Stimulated activated CD4-positive, alpha-beta T cell treated with anti-CD3 and anti-CD28 coated beads, Interleukin-12 subunit alpha, Interleukin-12 subunit beta, amount 100 ng/mL, for 24 hours (primary cell): ENCODE results near the gene THBS4.
A peak's percentile ranks its signal among the peaks of the same experiment; 100 is the strongest.
"Not testable (repeated sequence)": the region's sequence is repeated elsewhere in the genome, so short reads cannot be mapped to it uniquely, and the experiment has no call there.

Source experiments
- DNase-seq, 2 experiments: peaks; one replicate each; pipeline ENCODE4 v3.0.0-alpha.2; 2020; ENCODE audit warnings: low read depth in 2 of 2

Gene THBS4

GRCh38 chr5:80076131-80077050, 41.2 kb downstream of the THBS4 start:
- no peak for DNase-seq

- no peak for DNase-seq
Observed at GRCh38 chr5:80077051-80077714, 42.0 kb downstream of the THBS4 start.

- no peak for DNase-seq
Observed at GRCh38 chr5:80078921-80079320, 43.8 kb downstream of the THBS4 start.

- DNase-seq = no peak
Observed at GRCh38 chr5:80082281-80082680, 47.1 kb downstream of the THBS4 start.

- peak; percentile 44 to 54 for DNase-seq
Observed at GRCh38 chr5:80082731-80083100, 47.6 kb downstream of the THBS4 start.

- no peak for DNase-seq
Observed at GRCh38 chr5:80083101-80083890, 48.1 kb downstream of the THBS4 start.

- no peak for DNase-seq
Observed at GRCh38 chr5:80090884-80091166, 55.7 kb downstream of the THBS4 start.

GRCh38 chr5:80091792-80092192, 56.6 kb downstream of the THBS4 start:
- DNase-seq = not testable (repeated sequence)

GRCh38 chr5:80092486-80093107, 57.4 kb downstream of the THBS4 start:
- no peak for DNase-seq

GRCh38 chr5:80093796-80094195, 58.6 kb downstream of the THBS4 start:
- DNase-seq = no peak

GRCh38 chr5:80094236-80094738, 59.1 kb downstream of the THBS4 start:
- no peak for DNase-seq

GRCh38 chr5:80097451-80097850, 62.3 kb downstream of the THBS4 start:
- DNase-seq = no peak

- DNase-seq = no peak
Observed at GRCh38 chr5:80101993-80102392, 66.8 kb downstream of the THBS4 start.

- DNase-seq = no peak
Observed at GRCh38 chr5:80103371-80103770, 68.2 kb downstream of the THBS4 start.

- no peak for DNase-seq
Observed at GRCh38 chr5:80105698-80106439, 70.7 kb downstream of the THBS4 start.

- DNase-seq = no peak
Observed at GRCh38 chr5:80106916-80107315, 71.8 kb downstream of the THBS4 start.

GRCh38 chr5:80109646-80110478, 74.7 kb downstream of the THBS4 start:
- no peak for DNase-seq

GRCh38 chr5:80111376-80111990, 76.3 kb downstream of the THBS4 start:
- DNase-seq = not testable (repeated sequence)

- no peak for DNase-seq
Observed at GRCh38 chr5:80114860-80115259, 79.7 kb downstream of the THBS4 start.

- DNase-seq = no peak
Observed at GRCh38 chr5:80116000-80116399, 80.9 kb downstream of the THBS4 start.
